Pancreas (tissue), 10 donors: ENCODE data around the gene BABAM2. TPM values are rescaled to one million over a fixed set of nuclear protein-coding genes. Genes with fewer than 3 reads are reported as not detected.

Experiments used
- ATAC-seq, 4 donors: fragments of 200-7000 bp; cut with Tn5 transposase; one replicate each; pipeline versions ENCODE4 v1.8.0 to v1.9.1; 2020; ENCODE audit warnings: mild to moderate bottlenecking in 4 of 4, moderate library complexity in 4 of 4
- DNase-seq, 6 donors: peaks; one replicate each; pipeline ENCODE4 v3.0.0-alpha.2; 2020
- FAIRE-seq: peaks from 2 replicates; lab custom pipeline; 2012; peaks lifted over from hg19 to GRCh38; lab: Jason Lieb, UNC
- H3K27ac ChIP-seq, 4 donors: fragments of 200-600 bp; sonication (generic); 1 replicate in 3 of 4; 2 replicates in 1 of 4; pipeline versions ENCODE4 v1.5.0 to v1.8.0; 2020
- H3K27me3 ChIP-seq, 4 donors: fragments of 200-600 bp; one replicate each; pipeline ENCODE4 v1.8.0; 2021
- H3K36me3 ChIP-seq, 3 donors: fragments of 200-600 bp; sonication (generic) in 1 of 3; one replicate each; pipeline versions ENCODE4 v1.5.0 to v1.8.0; 2020 to 2021
- H3K4me1 ChIP-seq, 3 donors: fragments of 200-600 bp; one replicate each; pipeline ENCODE4 v1.8.0; 2021
- H3K4me3 ChIP-seq, 4 donors: fragments of 200-600 bp; sonication (generic) in 2 of 4; one replicate each; pipeline versions ENCODE4 v1.5.0 to v1.8.0; 2020 to 2021
- H3K9me3 ChIP-seq, 4 donors: fragments of 200-600 bp; one replicate each; pipeline ENCODE4 v1.8.0; 2021
- WGBS, 2 donors: extraction: QIAGEN DNeasy Blood & Tissue Kit; methylation state at CpG; one replicate each; pipeline ENCODE4 v1.1.7; 2013; 5-methylcytosine and 5-hydroxymethylcytosine counted together
- intact Hi-C, 3 donors: fragments of 100-400 bp; cut with DNase I; formaldehyde crosslinking; loops; one replicate each; pipeline versions ENCODE4 v1.11.1 to v1.14.2; 2022
- polyA plus RNA-seq, 2 donors: library from polyadenylated mRNA; stranded (reverse); fragments of 200-250 nt; gene quantifications; one replicate each; pipeline ENCODE4 v1.2.3, GENCODE V29; 2013
- total RNA-seq, 6 donors: library from RNA; stranded (reverse); fragmentation: NEBNext Ultra II Directional in 4 of 6; extraction: Animal tissue kit (Norgen Biotek cat#: 25700) in 4 of 6; gene quantifications; one replicate each; pipeline versions ENCODE4 v1.2.1 to v1.2.4, GENCODE V29; 2021 to 2023
- TF ChIP-seq, protein P1 (sequence below), 4 donors: fragments of 200-600 bp; sonication (generic) in 3 of 4; IDR thresholded peaks; one replicate each; pipeline versions ENCODE4 v1.5.0 to v1.8.0; 2021; ENCODE audit warnings: antibody characterized with exemption in 4 of 4
- donor health status: healthy with polysubstance abuse.
- donor health status: DM: no; HTN: no; CAD: no; lungs with moderate emphysema.
- donor health status: DM: no; HTN: no; CAD: no.
- donor health status: control.
- donor health status: control.
- donor health status: Bipolar disorder and iron deficiency.
- donor health status: DM: yes; HTN: yes; CAD: no.
- donor health status: DM: no; HTN: no; CAD: no.
- donor health status: DM: no; HTN: no; CAD: no.
- donor health status: DM: yes; HTN: yes; CAD: no.

Gene BABAM2
- total and polyA plus RNA-seq, 8 donors, result 9.4 to 21.3 (median 15.6) TPM

DNA sequence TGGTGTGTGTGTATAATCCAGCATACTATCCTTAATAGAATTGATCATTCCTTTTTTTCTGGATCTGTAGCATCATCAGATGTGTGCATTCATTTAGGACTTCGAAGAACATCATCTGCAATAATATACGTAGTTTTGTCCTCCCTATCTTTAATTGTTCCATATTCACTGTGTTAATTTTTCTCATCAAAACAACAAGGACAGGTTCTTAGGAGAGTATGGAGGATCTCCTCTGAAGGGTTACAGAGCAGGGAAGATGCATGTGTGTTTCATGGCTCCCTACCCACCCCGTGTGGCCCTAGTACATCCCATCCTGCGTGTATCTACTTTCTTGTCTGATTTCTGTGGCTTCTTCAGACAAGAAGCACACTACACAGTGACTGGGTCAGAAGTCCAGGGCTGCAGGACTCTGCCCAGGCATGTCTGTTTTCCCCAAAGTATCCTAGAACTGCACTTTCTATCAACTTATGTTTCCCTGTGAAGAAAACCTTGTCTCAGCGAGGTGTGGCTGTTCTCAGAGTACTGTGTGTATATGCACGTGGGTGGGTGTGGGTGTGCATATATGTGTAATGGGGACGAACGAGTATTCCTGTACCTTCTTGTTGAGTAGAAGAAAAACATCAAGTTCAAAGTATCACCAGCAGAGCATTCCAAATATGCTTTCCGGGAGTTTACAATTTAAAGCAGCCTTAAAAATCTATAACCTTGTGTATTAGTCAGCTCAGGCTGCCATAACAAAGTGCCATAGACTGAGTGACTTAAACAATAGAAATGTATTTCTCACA, 281.8 kb downstream of the BABAM2 start:
- no peaks in the 10 kb centered on the region for H3K9me3 ChIP-seq
- no peaks in the 10 kb centered on the region for H3K4me1 ChIP-seq
- H3K4me3 ChIP-seq, result no peak overlapping the region
- no peaks in the 10 kb centered on the region for H3K36me3 ChIP-seq
- FAIRE-seq, result no peak
- no peak overlapping the region for H3K27ac ChIP-seq
- DNase-seq, result no peak
- no peak for ATAC-seq
- TF ChIP-seq, protein P1, sequence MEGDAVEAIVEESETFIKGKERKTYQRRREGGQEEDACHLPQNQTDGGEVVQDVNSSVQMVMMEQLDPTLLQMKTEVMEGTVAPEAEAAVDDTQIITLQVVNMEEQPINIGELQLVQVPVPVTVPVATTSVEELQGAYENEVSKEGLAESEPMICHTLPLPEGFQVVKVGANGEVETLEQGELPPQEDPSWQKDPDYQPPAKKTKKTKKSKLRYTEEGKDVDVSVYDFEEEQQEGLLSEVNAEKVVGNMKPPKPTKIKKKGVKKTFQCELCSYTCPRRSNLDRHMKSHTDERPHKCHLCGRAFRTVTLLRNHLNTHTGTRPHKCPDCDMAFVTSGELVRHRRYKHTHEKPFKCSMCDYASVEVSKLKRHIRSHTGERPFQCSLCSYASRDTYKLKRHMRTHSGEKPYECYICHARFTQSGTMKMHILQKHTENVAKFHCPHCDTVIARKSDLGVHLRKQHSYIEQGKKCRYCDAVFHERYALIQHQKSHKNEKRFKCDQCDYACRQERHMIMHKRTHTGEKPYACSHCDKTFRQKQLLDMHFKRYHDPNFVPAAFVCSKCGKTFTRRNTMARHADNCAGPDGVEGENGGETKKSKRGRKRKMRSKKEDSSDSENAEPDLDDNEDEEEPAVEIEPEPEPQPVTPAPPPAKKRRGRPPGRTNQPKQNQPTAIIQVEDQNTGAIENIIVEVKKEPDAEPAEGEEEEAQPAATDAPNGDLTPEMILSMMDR (IDR thresholded peaks at IDR 0.05), result no peak
- H3K27me3 ChIP-seq, result no peaks in the 10 kb centered on the region
- intact Hi-C loops, result no loop called here
- WGBS, 2 donors, result 92 to 97% methylated on average over 9 of the region's 9 CpGs

DNA sequence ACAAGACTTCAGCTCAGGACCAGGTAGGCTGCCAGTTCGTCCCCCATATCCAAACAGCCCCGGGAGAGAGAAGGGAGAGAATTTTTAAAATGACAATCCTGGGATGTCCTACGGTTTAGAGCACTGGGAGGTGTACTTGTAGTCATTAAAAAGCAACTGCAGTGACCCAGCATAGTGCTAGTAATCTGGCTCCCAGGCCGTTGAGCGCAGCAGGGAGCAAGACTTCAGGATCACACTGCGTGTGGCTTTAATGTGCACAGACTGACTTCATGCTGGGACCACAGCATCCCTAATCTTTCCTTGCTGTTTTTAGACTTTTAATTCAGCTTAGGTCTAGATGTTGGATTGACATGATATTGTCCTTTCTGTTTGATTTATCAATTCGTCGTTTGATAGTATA, 282.8 kb downstream of the BABAM2 start:
- Histone ChIP-seq H3K27ac (no peak overlapping the region), H3K4me3 (no peak overlapping the region), H3K4me1 (no peaks in the 10 kb centered on the region), H3K27me3 (no peaks in the 10 kb centered on the region), H3K9me3 (no peaks in the 10 kb centered on the region), H3K36me3 (no peaks in the 10 kb centered on the region)
- TF ChIP-seq, protein P1 (IDR thresholded peaks at IDR 0.05), result no peak
- ATAC-seq (no peak), FAIRE-seq (no peak), DNase-seq (no peak)
- WGBS, 2 donors, result 75% methylated on average over 8 of the region's 8 CpGs
- intact Hi-C loops, result no loop called here

DNA sequence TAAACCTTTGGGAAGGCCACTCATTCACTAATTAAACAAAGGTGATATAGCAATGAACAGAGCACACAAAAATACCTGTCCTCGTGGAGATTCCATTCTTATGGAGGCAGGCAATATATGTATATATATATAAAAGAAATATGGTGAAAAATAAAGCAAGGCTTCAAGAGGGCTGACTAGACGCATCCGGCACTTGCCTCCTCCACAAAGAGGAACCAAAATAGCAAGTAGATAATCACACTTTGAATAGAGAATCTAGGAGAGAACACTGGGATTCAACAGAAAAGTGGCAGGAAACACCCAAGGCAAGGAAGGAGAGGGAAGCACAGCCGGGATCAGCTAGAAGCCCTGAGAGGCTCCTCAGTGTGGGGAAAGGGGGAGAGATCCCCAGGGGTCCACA, 283.7 kb downstream of the BABAM2 start:
- H3K4me1 ChIP-seq, result no peaks in the 10 kb centered on the region
- intact Hi-C loops, result no loop called here
- H3K36me3 ChIP-seq, result no peaks in the 10 kb centered on the region
- FAIRE-seq (no peak), DNase-seq (no peak), ATAC-seq (no peak)
- TF ChIP-seq, protein P1 (IDR thresholded peaks at IDR 0.05), result no peak
- no peak overlapping the region for H3K4me3 ChIP-seq
- no peaks in the 10 kb centered on the region for H3K9me3 ChIP-seq
- WGBS, 2 donors, result 91 to 92% methylated on average over 4 of the region's 4 CpGs
- no peak overlapping the region for H3K27ac ChIP-seq
- no peaks in the 10 kb centered on the region for H3K27me3 ChIP-seq

DNA sequence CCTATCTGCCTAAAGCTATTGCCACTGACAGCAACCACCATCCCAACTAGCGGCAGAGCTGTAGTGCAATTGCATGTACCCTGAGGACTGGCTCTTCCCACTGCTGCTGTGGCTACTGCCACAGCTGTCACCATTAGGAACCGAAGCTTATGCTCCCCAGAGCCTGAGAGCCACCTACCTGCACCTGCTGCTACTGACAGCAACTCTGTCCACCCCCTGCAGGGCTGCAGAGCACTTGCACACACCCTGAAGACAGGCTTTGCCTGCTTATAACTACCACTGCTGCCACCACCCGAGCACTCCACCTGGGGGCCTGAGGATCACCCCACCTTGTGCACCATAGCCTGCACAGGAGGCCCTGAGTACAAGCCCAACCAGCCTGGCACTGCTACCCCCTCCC, 284.5 kb downstream of the BABAM2 start:
- TF ChIP-seq, protein P1 (IDR thresholded peaks at IDR 0.05), result no peak
- no peak for FAIRE-seq
- Histone ChIP-seq H3K4me1 (no peaks in the 10 kb centered on the region), H3K36me3 (no peaks in the 10 kb centered on the region), H3K27ac (no peak overlapping the region), H3K27me3 (no peaks in the 10 kb centered on the region), H3K9me3 (no peaks in the 10 kb centered on the region), H3K4me3 (no peak overlapping the region)
- intact Hi-C loops, result no loop called here
- no peak for ATAC-seq
- WGBS, 2 donors, result 89 to 92% methylated on average over 3 of the region's 3 CpGs
- no peak for DNase-seq

DNA sequence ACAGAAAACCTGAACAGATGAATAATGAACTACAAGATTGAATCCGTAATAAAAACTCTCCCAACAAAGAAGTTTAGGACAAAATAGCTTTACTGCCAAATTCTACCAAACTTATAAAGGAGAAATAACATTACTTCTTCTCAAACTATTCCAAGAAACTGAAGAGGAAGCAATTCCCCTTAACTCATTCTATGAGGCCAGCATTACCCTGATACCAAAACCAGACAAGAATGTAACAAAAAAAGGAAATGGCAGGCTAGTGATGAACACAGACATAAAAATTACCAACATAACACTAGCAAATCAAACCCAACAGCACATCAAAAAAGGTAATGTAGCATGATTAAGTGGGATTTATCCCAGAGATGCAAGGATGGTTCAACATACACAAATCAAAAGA, 288.4 kb downstream of the BABAM2 start:
- no peak for ATAC-seq
- DNase-seq, result no peak
- Histone ChIP-seq H3K9me3 (no peaks in the 10 kb centered on the region), H3K4me1 (no peaks in the 10 kb centered on the region), H3K36me3 (no peaks in the 10 kb centered on the region), H3K27me3 (no peaks in the 10 kb centered on the region), H3K4me3 (no peak overlapping the region), H3K27ac (no peak overlapping the region)
- TF ChIP-seq, protein P1 (IDR thresholded peaks at IDR 0.05), result no peak
- 97 to 100% methylated on average over 1 of the region's 1 CpG for WGBS, 2 donors
- no peak for FAIRE-seq
- intact Hi-C loops, result no loop called here
